ENCODE data around the gene EEF1AKMT1. TPM values are rescaled to one million over a fixed set of nuclear protein-coding genes. Genes with fewer than 3 reads are reported as not detected.

EEF1AKMT1 gene
- total and polyA plus RNA-seq, 2 donors (not counting 1 experiment from before 2014, with no cell fraction given): 2.9 to 4.9 TPM

- no peaks in the 10 kb centered on the region for H3K9me3 ChIP-seq (ENCODE audit: control extremely low read depth in 1 of 3, control insufficient read depth in 2 of 3, insufficient read depth in 1 of 3, low read length in 2 of 3)
- Mint-ChIP-seq H3K4me3 (peak overlapping the region; percentile 95), H3K4me1 (peaks cover 12% of the 10 kb centered on the region), H3K27ac (no peak overlapping the region), H3K9me3 (ENCODE audit: insufficient read depth) (no peaks in the 10 kb centered on the region), H3K27me3 (peaks cover 23% of the 10 kb centered on the region)
- no peaks in the 10 kb centered on the region for H3K79me2 ChIP-seq (ENCODE audit: control insufficient read depth, insufficient read depth, low read length)
- TF ChIP-seq CTCF (IDR thresholded peaks at IDR 0.05) (no peak), EZH2 (IDR thresholded peaks at IDR 0.05; ENCODE audit: borderline replicate concordance, insufficient read depth, low read depth, low read length, poor library complexity, severe bottlenecking) (no peak)
- DNase-seq (peak; percentile 41), ATAC-seq (ENCODE audit: low read depth) (no peak)
- intact Hi-C loops (cut with micrococcal nuclease): loop anchor here (2.0 to 10.0 kb wide), 4 partner anchors 70 to 902 kb away; partner anchors contain the start of genes EEF1AKMT1, IFT88, MICU2 and XPO4
- WGBS (ENCODE audit: insufficient coverage): 3% methylated on average over 6 of the region's 9 CpGs
- peak overlapping the region; percentile 98 for H2AFZ ChIP-seq (ENCODE audit: insufficient read depth, low read depth, low read length, poor library complexity, severe bottlenecking)
- H4K20me1 ChIP-seq (ENCODE audit: control insufficient read depth, insufficient read depth, low read length, poor library complexity, severe bottlenecking): no peaks in the 10 kb centered on the region
- no peaks in the 10 kb centered on the region for H3K36me3 ChIP-seq (replicated peaks in 1 of 2; ENCODE audit: control extremely low read depth in 1 of 2, control insufficient read depth in 1 of 2, extremely low read depth in 1 of 2, insufficient read depth in 2 of 2, low read length in 1 of 2)
- H3K27ac ChIP-seq (ENCODE audit: low read length in 2 of 2): no peak overlapping the region
- H3K4me1 ChIP-seq (ENCODE audit: control insufficient read depth in 2 of 2, insufficient read depth in 2 of 2, low read length in 2 of 2): peaks cover 11 to 12% of the 10 kb centered on the region in 2 donors
- H3K27me3 ChIP-seq (replicated peaks in 1 of 4; ENCODE audit: control extremely low read depth in 1 of 4, control insufficient read depth in 3 of 4, insufficient read depth in 4 of 4, low read length in 3 of 4): peaks cover 0 to 31% (median 23%) of the 10 kb centered on the region in 4 experiments
- H3K4me3 ChIP-seq (ENCODE audit: control extremely low read depth in 1 of 5, extremely low read depth in 1 of 5, insufficient read depth in 1 of 5, low read depth in 2 of 5, low read length in 4 of 5): peak overlapping the region; percentile 40 to 76 (median 59)
- ChIA-PET POLR2A (no interaction called here), CTCF (interaction anchor here (0.6 to 1.6 kb wide), 4 partner anchors 9 to 766 kb away, joined by 3 to 4 read pairs (median 3); no protein-coding TSS in a partner anchor)
- peak overlapping the region; percentile 74 for H3K9ac ChIP-seq (ENCODE audit: low read length)
- peak overlapping the region; percentile 99 for H3K4me2 ChIP-seq (replicated peaks; ENCODE audit: low read depth, low read length, poor library complexity, severe bottlenecking)
These were observed 71.2 kb downstream of the EEF1AKMT1 start for GRCh38 chr13:20702530-20702914.

DNA sequence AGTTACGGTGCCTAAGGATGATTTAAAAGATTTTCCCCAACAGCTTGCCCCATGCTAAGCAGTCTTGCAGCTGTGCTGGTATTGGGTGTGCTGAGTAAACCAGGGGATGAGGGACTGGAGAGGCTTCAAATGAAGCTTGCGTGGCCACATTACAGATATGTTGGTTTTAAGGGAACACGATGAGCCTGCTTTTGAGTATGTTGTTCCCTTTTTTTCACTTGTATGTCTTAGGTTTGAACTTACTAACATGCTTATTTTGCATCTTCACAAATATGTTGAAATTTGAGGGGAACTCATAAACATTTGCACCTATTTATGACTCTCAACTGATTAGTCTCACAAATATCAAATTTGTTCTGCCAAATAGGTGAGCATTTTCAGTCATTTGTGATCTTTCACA is 72.3 kb downstream of the EEF1AKMT1 start:
- no peak overlapping the region for H3K4me3 Mint-ChIP-seq
- H3K9me3 ChIP-seq (ENCODE audit: control extremely low read depth in 1 of 3, control insufficient read depth in 2 of 3, insufficient read depth in 1 of 3, low read length in 2 of 3): no peaks in the 10 kb centered on the region
- H3K4me1 Mint-ChIP-seq: peaks cover 12% of the 10 kb centered on the region
- no peaks in the 10 kb centered on the region for H4K20me1 ChIP-seq (ENCODE audit: control insufficient read depth, insufficient read depth, low read length, poor library complexity, severe bottlenecking)
- no peaks in the 10 kb centered on the region for H3K79me2 ChIP-seq (ENCODE audit: control insufficient read depth, insufficient read depth, low read length)
- H3K27me3 Mint-ChIP-seq: peaks cover 29% of the 10 kb centered on the region
- TF ChIP-seq CTCF (IDR thresholded peaks at IDR 0.05) (no peak), EZH2 (IDR thresholded peaks at IDR 0.05; ENCODE audit: borderline replicate concordance, insufficient read depth, low read depth, low read length, poor library complexity, severe bottlenecking) (no peak)
- no peak overlapping the region for H3K4me3 ChIP-seq (ENCODE audit: control extremely low read depth in 1 of 5, extremely low read depth in 1 of 5, insufficient read depth in 1 of 5, low read depth in 2 of 5, low read length in 4 of 5)
- H3K27ac ChIP-seq (ENCODE audit: low read length in 2 of 2): no peak overlapping the region
- H3K27me3 ChIP-seq (replicated peaks in 1 of 4; ENCODE audit: control extremely low read depth in 1 of 4, control insufficient read depth in 3 of 4, insufficient read depth in 4 of 4, low read length in 3 of 4): peaks cover 0 to 31% (median 24%) of the 10 kb centered on the region in 4 experiments
- no peaks in the 10 kb centered on the region for H3K36me3 ChIP-seq (replicated peaks in 1 of 2; ENCODE audit: control extremely low read depth in 1 of 2, control insufficient read depth in 1 of 2, extremely low read depth in 1 of 2, insufficient read depth in 2 of 2, low read length in 1 of 2)
- no peak overlapping the region for H3K4me2 ChIP-seq (replicated peaks; ENCODE audit: low read depth, low read length, poor library complexity, severe bottlenecking)
- H2AFZ ChIP-seq (ENCODE audit: insufficient read depth, low read depth, low read length, poor library complexity, severe bottlenecking): no peak overlapping the region
- peaks cover 11 to 12% of the 10 kb centered on the region in 2 donors for H3K4me1 ChIP-seq (ENCODE audit: control insufficient read depth in 2 of 2, insufficient read depth in 2 of 2, low read length in 2 of 2)
- intact Hi-C loops (cut with micrococcal nuclease): loop anchor here (5.0 to 10.0 kb wide), 2 partner anchors 201 to 903 kb away; partner anchors contain the start of genes MICU2 and XPO4
- CTCF ChIA-PET: interaction anchor here (1.2 to 1.6 kb wide), 2 partner anchors 10 to 14 kb away, joined by 3 to 4 read pairs; no protein-coding TSS in a partner anchor
- H3K27ac Mint-ChIP-seq: no peak overlapping the region
- DNase-seq (no peak), ATAC-seq (ENCODE audit: low read depth) (no peak)
- H3K9me3 Mint-ChIP-seq (ENCODE audit: insufficient read depth): no peaks in the 10 kb centered on the region
- 94% methylated on average over 2 of the region's 3 CpGs for WGBS (ENCODE audit: insufficient coverage)
- no peak overlapping the region for H3K9ac ChIP-seq (ENCODE audit: low read length)
- POLR2A ChIA-PET: no interaction called here

All from B cell (primary cell).